HepG2 (cell line): ENCODE data around the gene PCDHGB2. TPM values are rescaled to one million over a fixed set of nuclear protein-coding genes. Genes with fewer than 3 reads are reported as not detected.
"Not testable (repeated sequence)": the region's sequence is repeated elsewhere in the genome, so short reads cannot be mapped to it uniquely, and the experiment has no call there.

Experiments
- ATAC-seq: fragments of 200-7000 bp; cut with Tn5 transposase; 3 replicates; pipeline ENCODE4 v1.9.1; 2020; ENCODE audit warnings: mild to moderate bottlenecking, moderate library complexity
- BruUV-seq: library from RNA; stranded (reverse); fragments of 400-500 nt; replicated peaks from 2 replicates; lab custom pipeline; 2021; lab: Mats Ljungman, UMichigan
- CTCF ChIA-PET: fragments of 300-600 bp; formaldehyde crosslinking; extraction: SDS; loops from one replicate; lab custom pipeline; 2021; ENCODE audit warnings: low total read pairs, inconsistent platforms, low intra/inter-chr PET ratio; lab: Yijun Ruan, JAX
- POLR2A ChIA-PET: fragments of 350-600 bp; sonication (Branson Sonifier 250); formaldehyde crosslinking; loops from one replicate; lab custom pipeline; 2020; ENCODE audit warnings: antibody characterized with exemption, inconsistent platforms; lab: Yijun Ruan, JAX
- DNase-seq: peaks from one replicate; pipeline ENCODE4 v3.0.0-alpha.2; 2015; ENCODE audit warnings: low spot score
- FAIRE-seq: peaks from 3 replicates; lab custom pipeline; 2011; peaks lifted over from hg19 to GRCh38; lab: Jason Lieb, UNC
- H2AFZ ChIP-seq: one replicate; pipeline ENCODE4 v1.6.1; 2011; ENCODE audit warnings: low read length, inconsistent platforms
- H3K27ac ChIP-seq: fragments of 300-600 bp; 3 replicates; pipeline ENCODE4 v1.8.0; 2011; ENCODE audit warnings: mixed run types, mild to moderate bottlenecking, mixed read lengths, low read length, inconsistent platforms; ENCODE audit not compliant: insufficient read depth; ENCODE audit errors: extremely low read length
- H3K27me3 ChIP-seq, 2 experiments: fragments of 200-600 bp in 1 of 2; 2 replicates in 1 of 2; 3 replicates in 1 of 2; pipeline versions ENCODE4 v1.6.0 to v1.8.0; 2011; ENCODE audit warnings: low read length in 2 of 2, mild to moderate bottlenecking in 2 of 2, moderate library complexity in 2 of 2, inconsistent platforms in 1 of 2; ENCODE audit not compliant: insufficient read depth in 2 of 2, control insufficient read depth in 1 of 2
- H3K36me3 ChIP-seq, 2 experiments: fragments of 200-600 bp in 1 of 2; replicated peaks in 1 of 2; 2 replicates in 1 of 2; 3 replicates in 1 of 2; pipeline versions ENCODE4 v1.5.1 to v1.8.0; 2011; ENCODE audit warnings: low read length in 2 of 2, inconsistent platforms in 1 of 2; ENCODE audit not compliant: insufficient read depth in 2 of 2, control insufficient read depth in 1 of 2
- H3K4me1 ChIP-seq: 2 replicates; pipeline ENCODE4 v1.5.1; 2012; ENCODE audit warnings: low read length, inconsistent platforms; ENCODE audit not compliant: insufficient read depth
- H3K4me2 ChIP-seq: 2 replicates; pipeline ENCODE4 v1.6.0; 2011; ENCODE audit warnings: low read depth, low read length, inconsistent platforms
- H3K4me3 ChIP-seq, 3 experiments: fragments of 200-600 bp in 1 of 3; sonication (generic), shearing (Covaris generic) in 1 of 3; replicated peaks in 1 of 3; 2 replicates each; pipeline ENCODE4 v1.5.1; 2011 to 2016; ENCODE audit warnings: low read length in 3 of 3, inconsistent platforms in 2 of 3, low read depth in 2 of 3, mild to moderate bottlenecking in 2 of 3, control low read depth in 1 of 3, mixed read lengths in 1 of 3; ENCODE audit not compliant: insufficient read depth in 1 of 3
- H3K79me2 ChIP-seq: one replicate; pipeline ENCODE4 v1.6.1; 2011; ENCODE audit warnings: low read length, inconsistent platforms; ENCODE audit not compliant: insufficient read depth
- H3K9ac ChIP-seq: 2 replicates; pipeline ENCODE4 v1.6.0; 2011; ENCODE audit warnings: mild to moderate bottlenecking, low read depth, low read length, inconsistent platforms; ENCODE audit not compliant: insufficient read depth
- H3K9me3 ChIP-seq: 2 replicates; pipeline ENCODE4 v1.5.1; 2012; ENCODE audit warnings: mild to moderate bottlenecking, low read length
- H4K20me1 ChIP-seq: 2 replicates; pipeline ENCODE4 v1.6.0; 2011; ENCODE audit warnings: inconsistent platforms, mild to moderate bottlenecking, low read length, moderate library complexity; ENCODE audit not compliant: insufficient read depth
- ZNF12 ChIP-seq: sonication (generic); formaldehyde crosslinking; IDR thresholded peaks from 2 replicates; pipeline ENCODE4 v1.5.0; 2020; ENCODE audit warnings: missing genetic modification reagents
- WGBS: methylation state at CpG from one replicate; pipeline ENCODE4 v1.1.6; 2017; ENCODE audit warnings: low lambda C conversion rate; 5-methylcytosine and 5-hydroxymethylcytosine counted together
- in situ Hi-C: cut with HindIII; loops from 2 replicates; pipeline ENCODE4 v1.10.0; 2017; ENCODE audit warnings: low pct_unique_long_range_greater_than_20kb; ENCODE audit not compliant: extremely low pct_ligation_motif_present
- intact Hi-C: fragments of 100-400 bp; cut with micrococcal nuclease; formaldehyde crosslinking; loops from one replicate; pipeline ENCODE4 v1.10.0; 2022; ENCODE audit not compliant: unreplicated experiment
- polyA plus RNA-seq, 8 experiments: library from polyadenylated mRNA; depleted of rRNA in 3 of 8; stranded (reverse) in 7 of 8; unstranded in 1 of 8; fragments of >200 nt; fragmentation: Illumina TruSeq in 4 of 8; extraction: Trizol in 4 of 8; gene quantifications; 2 replicates each; pipeline versions ENCODE4 v1.2.1 to v1.2.3, GENCODE V29; 2011 to 2016; ENCODE audit warnings: low read depth in 4 of 8, missing spikeins in 1 of 8, mixed read lengths in 1 of 8; ENCODE audit not compliant: insufficient read depth in 1 of 8
- total RNA-seq, 5 experiments: library from RNA; depleted of rRNA; stranded (reverse); fragments of >200 nt; fragmentation: Illumina TruSeq; extraction: Trizol; gene quantifications; 2 replicates each; pipeline ENCODE4 v1.2.3, GENCODE V29; 2016; ENCODE audit warnings: low read depth in 1 of 5

The PCDHGB2 gene
- total and polyA plus RNA-seq, 2 of the 13 experiments (the other 11 are each of a cell fraction or from before 2014, with no cell fraction given): 0.64 to 0.82 TPM

DNA sequence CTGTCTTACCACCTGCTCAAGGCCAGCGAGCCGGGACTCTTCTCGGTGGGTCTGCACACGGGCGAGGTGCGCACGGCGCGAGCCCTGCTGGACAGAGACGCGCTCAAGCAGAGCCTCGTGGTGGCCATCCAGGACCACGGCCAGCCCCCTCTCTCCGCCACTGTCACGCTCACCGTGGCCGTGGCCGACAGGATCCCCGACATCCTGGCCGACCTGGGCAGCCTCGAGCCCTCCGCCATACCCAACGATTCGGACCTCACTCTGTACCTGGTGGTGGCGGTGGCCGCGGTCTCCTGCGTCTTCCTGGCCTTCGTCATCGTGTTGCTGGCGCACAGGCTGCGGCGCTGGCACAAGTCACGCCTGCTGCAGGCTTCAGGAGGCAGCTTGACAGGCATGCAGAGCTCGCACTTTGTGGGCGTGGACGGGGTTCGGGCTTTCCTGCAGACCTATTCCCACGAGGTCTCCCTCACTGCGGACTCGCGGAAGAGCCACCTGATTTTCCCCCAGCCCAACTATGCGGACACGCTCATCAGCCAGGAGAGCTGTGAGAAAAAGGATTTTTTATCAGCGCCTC, 18.9 kb upstream of the PCDHGB2 start:
- ATAC-seq, BruUV-seq, H3K36me3 ChIP-seq, H3K79me2 ChIP-seq, in situ Hi-C loops, FAIRE-seq, H3K27me3 ChIP-seq, H3K4me1 ChIP-seq, H2AFZ ChIP-seq, H3K4me3 ChIP-seq, intact Hi-C loops, CTCF ChIA-PET, H4K20me1 ChIP-seq, H3K9ac ChIP-seq, H3K4me2 ChIP-seq, POLR2A ChIA-PET, DNase-seq, H3K27ac ChIP-seq: not testable (repeated sequence)
- peaks cover 30% of the 10 kb centered on the region for H3K9me3 ChIP-seq
- WGBS: 57% methylated on average over 7 of the region's 45 CpGs

DNA sequence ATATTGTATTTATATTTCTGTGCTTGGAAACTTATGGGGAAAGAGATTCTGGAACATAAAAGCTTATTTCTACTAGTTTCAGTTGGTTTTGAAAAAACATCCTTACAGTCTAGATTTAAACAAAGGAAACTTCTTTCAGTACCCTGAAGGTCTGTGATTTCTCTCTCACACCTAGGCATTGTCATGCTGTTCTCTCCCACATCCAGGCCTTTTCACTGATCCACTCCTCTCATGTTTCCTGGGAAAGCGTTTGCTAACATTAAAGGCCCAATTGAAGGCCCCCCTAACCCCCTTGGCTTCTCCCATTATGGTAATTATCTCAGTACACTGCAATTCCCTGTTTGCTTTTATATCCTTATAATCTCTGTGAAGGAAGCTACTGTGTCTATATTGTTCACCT, 17.0 kb upstream of the PCDHGB2 start:
- H4K20me1 ChIP-seq: no peaks in the 10 kb centered on the region
- DNase-seq (no peak), ATAC-seq (no peak), FAIRE-seq (no peak)
- peaks cover 30% of the 10 kb centered on the region for H3K9me3 ChIP-seq
- in situ Hi-C loops: no loop called here
- POLR2A ChIA-PET: no interaction called here
- no peak overlapping the region for H3K27ac ChIP-seq
- H3K4me1 ChIP-seq: no peaks in the 10 kb centered on the region
- no TSS peak for BruUV-seq
- no peaks in the 10 kb centered on the region for H3K79me2 ChIP-seq
- no peaks in the 10 kb centered on the region for H3K36me3 ChIP-seq
- CTCF ChIA-PET: no interaction called here
- no peak overlapping the region for H2AFZ ChIP-seq
- 0% methylated on average over 1 of the region's 1 CpG for WGBS
- no peak overlapping the region for H3K9ac ChIP-seq
- H3K27me3 ChIP-seq: no peaks in the 10 kb centered on the region
- no peak overlapping the region for H3K4me2 ChIP-seq
- intact Hi-C loops: no loop called here
- no peak overlapping the region for H3K4me3 ChIP-seq
- TF ChIP-seq ZNF12 (CRISPR knock-in tag): no peak
